Mesenteric fat pad (tissue), 1 donor: ENCODE data around the gene EXOC1. TPM values are rescaled to one million over a fixed set of nuclear protein-coding genes. Genes with fewer than 3 reads are reported as not detected.

Experiments
- DNase-seq: peaks from one replicate; pipeline ENCODE4 v3.0.0-alpha.2; 2020; ENCODE audit warnings: low spot score
- total RNA-seq: library from RNA; stranded (reverse); fragmentation: NEBNext Ultra II Directional; extraction: Animal tissue kit (Norgen Biotek cat#: 25700); gene quantifications from one replicate; pipeline ENCODE4 v1.2.1, GENCODE V29; 2021
- donor health status: DM: yes; HTN: yes; CAD: no.

The EXOC1 gene
- total RNA-seq, 1 donor from 2014 or later, result 35.0 TPM

DNA sequence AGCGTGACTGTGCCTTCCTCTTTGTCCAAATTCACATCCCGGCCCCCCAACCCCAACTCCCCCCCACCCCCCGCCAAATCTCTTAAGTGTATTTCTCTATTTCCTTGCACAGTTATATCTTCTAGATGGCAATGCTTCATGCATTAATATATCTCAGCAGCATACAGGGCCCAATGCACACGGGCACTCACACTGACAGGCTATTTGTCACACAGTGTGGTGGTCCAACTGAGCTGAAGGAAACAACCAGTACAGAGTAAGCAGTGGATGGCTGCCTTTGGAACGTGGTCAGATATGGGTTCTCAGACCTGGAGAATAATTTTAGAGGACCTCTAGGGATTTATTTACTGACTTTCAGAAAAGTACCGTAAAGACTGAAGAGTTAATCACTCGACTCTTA, 681 bp downstream of the EXOC1 start:
- DNase-seq, result no peak

DNA sequence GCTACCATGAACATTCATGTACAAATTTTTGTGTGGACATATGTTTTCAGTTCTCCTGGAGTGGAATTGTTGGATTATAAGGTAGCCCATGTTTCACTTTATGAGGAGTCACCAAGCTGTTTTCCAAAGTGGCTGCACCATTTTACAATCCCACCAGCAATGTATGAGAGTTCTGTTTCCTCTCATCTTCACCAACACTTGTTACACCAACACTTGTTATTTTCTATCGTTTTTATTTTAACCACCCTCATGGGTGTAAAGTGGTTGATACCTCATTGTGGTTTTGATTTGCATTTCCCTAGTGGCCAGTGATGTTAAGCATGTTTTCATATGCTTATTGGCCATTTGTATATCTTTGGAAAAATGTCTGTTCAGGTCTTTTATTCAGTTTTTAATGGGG, 4.1 kb downstream of the EXOC1 start:
- no peak for DNase-seq

DNA sequence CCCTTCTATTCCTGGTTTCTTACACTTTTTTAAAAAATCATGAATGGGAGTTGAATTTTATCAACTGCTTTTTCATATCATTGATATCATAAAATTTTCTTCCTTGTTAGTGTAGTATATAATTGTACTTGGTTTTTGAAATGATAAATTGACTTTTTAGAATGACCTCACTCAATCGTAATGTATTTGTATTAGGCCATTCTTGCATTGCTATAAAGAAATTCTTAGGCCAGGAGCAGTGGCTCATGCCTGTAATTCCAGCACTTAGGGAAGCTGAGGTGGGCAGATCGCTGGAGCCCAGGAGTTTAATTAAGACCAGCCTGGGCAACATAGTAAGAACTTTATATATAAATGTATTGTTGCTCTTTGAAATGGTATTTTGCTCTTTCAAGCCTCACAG, 6.3 kb downstream of the EXOC1 start:
- DNase-seq, result no peak

DNA sequence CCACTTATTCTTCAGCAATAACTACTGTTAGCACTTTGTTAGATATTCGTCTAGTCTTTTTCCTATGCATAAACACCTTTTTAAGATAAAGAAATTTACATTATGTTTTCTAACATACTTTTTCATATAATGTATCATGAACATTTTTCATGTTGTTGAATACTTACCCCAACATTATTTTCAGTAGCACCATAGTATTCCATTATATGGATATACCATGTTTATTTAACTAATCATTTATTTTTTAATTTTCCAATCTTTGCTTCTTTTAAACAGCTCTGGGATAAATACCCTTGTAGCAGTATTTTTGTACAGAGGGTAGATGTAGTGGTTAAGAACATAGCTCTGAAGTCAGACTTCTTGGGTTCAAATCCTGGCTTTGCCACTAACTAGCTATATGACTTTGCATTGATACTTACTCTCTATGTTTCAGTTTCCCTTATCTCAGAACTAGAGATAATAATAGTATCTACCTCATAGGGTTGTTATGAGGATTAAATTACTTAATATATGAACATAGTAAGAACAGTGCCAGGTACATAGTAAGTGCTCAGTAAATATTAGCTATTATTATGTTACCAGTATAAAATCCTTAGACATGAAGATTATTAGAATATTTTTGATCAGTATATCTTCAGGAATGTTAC, 11.3 kb downstream of the EXOC1 start:
- no peak for DNase-seq

DNA sequence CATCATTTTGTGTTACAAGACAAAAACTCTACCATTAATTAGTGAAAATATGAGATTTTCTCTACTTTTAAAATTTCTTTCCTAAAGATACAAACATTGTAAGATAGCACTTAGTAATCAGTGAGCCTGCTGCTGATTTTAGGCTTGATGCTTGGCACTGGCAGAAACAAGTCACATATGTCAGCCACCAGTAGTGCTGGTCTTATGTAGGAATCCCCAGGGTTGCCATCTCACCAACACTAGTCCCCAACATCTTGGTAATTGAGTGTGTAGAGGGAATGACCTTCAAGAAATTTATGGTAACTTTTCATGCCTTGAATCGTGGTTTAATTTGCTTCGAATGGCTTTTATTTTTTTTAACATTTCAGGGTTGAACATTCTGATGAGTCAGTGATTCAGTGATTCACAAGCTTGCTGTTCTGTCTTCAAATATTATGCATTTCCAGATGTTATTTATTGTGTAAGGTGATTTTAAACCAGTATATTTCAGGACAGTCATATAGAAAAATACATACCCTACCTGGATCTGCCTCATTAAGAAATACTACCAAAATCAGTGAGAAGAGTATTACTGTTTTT, 11.9 kb downstream of the EXOC1 start:
- DNase-seq, result no peak

DNA sequence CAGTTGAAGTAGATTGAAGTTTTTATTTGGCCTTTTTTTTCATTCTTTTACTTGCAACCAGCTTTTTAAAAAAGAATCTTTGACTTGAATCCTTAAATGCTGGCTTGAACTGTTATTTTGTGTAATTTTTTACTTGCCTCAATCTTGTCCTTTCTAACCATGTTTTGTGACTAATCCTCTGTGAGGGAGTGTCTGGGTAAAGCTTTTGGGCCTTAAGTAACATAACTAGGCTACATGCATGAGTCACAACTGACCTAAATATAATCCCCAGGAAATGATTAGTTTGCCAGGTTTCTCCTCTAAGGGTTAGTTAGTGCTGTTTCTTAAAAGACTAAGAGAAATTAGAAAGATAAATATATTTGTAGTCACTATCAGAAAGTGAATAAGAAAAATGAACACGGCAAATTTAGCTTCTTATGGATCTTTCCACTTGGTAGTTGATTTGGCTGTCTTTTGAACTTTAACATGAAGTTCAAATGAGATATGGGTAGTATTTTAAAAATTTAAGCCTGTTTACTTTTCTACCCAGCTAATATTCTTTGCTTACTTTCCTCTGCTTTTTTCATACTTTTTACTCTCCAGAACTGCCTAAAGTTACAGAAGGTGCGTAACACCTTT, 13.0 kb downstream of the EXOC1 start:
- DNase-seq, result no peak

DNA sequence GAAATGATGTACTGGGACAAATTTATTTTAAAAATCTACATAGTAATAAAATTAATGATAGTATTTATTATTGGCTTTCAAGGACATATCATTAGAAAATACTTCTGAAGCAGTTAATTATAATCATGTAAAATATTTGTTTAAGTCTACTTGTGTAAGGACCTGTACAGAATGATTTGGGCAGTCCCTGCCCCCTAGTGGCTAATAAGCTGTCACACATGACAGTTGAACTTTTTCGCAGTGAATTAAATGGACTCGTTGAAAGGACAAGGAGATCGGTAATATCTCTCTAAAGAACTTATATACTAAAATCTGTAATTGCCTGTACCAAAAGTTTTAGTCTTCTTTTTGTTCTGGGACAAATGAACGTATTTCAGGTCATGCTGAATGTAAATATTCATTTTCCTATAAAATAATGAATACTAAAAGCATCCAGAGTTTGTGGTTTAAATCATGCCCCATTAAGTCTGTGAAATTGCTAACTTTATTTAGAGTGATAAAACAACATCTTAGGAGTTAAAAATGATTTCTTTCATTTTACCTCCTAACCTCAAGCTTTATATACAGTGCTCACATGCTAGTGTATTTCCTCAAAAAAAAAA, 13.6 kb downstream of the EXOC1 start:
- no peak for DNase-seq

DNA sequence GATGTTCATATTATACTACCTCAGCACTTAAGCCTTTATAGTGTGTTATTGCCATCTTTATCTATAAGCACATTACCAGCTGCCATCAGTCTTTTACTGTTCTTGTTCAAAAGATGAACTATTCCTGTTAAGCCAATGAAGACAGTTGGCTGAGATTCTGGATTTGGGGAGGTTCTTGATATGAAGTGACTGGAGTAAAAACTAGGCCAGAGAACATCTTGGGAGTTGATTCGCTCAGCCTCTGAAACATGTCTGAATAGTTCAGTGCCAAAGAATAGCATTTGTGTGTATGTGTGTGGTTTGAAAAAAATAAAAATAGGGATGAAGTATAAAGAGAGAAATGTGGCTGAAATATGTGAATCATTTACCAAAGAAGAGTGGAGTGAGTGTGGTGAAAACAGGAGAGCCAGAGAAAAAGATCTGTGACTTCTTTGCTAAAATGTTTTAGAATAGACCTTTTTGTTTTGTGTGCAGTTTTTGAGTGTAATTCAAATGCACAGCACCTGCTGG, 15.2 kb downstream of the EXOC1 start:
- DNase-seq, result no peak

DNA sequence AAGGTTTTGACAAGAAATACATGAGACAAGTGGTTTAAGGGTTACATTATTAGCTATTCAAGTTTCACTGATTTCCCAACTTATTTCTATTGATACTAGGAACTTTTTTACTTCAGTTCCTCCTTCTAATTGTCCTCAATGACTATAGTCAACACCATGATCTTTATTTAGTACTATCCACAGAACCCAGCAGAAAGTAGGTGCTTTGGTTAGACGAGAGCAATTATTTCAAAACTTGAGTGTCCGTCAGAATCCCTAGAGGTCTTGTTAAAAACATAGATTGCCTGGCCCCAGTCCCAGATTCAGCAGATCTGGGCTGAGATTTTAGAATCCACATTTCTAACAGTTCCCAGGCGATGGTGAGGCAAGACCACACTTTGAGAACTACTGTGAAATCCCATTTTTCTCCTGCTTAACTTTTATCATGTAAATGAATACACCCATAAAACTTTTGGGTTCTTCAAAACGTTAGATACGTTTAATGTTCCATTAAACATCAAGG, 17.9 kb downstream of the EXOC1 start:
- DNase-seq, result no peak

DNA sequence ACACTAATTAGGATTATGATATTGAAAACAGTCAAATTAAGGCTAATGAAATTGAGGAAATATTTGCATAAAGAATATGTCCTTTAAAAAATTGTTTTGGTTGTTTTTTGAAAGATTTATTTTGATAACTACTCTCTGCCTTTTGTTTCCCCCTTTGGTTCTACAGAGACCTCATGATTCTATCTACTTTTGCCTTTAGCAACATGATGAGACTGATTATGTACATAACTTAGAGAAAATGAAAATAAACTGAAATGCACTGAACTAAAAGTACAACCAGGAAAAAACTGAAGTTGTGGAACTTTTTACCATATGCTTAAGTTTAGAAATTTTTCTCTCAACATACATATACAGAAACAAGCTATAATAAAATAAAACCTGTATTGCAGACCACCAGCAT, 21.4 kb downstream of the EXOC1 start:
- no peak for DNase-seq

DNA sequence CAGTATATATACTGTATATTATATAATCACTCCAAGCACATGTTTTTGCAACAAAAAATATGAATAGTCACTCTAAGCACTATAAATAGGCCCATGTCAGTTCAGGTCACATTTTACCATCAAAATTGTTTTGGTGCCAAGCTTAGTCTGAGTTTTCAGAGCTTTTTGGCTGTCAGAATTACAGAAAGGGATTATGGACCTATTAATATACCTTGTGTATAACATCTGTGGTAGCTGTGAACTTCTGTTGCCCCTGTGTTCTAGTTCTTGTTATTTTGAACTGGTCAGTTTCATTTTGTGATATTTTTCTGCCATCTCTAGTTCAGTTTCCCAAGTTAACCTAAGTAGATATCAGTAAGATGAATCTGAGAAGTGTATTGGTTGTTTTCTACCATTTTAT, 22.9 kb downstream of the EXOC1 start:
- no peak for DNase-seq

DNA sequence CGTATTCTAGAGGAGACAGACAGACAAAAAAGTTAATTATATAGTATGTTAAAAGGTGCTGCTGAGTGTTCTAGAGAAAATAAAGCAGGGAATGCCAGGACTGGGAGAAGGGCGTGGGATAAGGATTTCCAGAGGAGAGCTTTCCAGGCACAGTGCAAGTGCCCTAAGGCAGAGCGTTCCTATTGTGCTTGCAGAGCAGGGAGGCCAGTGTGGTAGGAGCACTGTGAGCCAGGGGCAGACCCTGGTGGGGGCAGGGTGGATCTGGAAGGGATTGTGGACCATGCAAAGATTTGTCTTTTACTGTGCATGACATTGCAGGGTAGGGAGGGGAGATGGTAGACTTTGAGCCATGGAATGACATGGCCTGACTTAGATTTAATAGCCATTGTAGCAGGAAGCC, 25.8 kb downstream of the EXOC1 start:
- no peak for DNase-seq

DNA sequence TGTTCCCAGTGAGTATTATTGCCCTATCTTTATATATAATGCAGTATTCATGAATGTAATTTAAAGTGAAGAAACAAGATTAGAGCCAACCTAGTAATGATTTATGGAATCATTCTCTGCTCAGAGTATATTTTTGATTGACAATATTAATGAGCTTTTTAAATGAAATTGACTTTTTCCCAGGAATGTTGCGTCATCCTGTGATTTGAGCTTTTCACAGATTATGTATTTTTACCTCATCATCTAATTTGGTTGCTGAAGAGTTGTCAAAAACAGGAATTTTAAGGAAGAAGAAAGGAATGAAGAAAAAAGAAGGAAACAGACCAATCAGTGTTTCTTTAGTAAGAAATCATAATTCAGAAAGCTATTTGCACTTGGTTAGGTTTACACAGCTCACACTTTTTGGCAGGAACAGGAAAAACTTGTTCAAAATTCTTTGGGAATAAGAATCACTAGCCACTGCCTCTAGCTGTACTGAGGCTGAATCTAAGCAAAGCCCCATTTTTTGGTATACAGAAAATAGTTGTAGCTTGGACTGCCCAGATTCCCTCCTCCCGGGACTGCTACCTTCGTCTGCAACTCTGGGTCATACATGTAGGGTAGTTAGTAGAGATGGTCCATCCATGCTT, 27.3 kb downstream of the EXOC1 start:
- DNase-seq, result no peak

DNA sequence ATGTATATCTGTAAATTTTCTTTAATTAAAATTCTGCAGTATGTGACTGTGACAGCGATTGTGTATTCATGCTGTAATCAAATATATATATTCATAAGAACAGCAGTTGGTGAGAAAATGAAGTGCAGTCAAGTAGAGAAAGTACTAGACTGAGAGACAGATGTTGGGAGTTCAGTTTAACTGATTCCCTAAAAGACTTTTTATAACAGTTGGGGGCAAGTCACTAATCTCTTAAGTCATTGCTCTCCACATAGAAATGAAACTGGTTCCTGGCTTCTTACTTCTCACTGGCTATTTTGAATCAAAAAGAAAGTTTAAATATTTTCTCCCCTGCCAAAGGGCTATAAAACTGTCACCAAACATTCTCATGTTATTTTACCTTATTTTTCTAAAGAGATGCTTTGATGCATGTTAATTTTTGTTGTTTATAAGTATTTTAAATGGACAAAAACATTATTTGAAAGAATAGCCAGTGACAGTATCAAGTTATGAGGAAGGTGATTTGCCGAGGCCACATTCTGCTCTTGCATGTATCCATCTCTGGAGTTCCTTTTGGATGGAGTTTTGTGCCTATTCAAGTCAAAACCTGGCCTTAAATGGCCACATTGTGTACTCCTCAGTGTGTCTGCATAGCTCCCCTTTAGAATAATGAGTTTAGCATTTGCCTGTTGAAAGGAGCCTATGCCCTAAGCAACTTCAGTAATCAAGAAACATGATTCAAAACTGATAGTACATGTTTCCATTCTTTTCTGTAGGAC, 30.8 kb downstream of the EXOC1 start:
- no peak for DNase-seq

DNA sequence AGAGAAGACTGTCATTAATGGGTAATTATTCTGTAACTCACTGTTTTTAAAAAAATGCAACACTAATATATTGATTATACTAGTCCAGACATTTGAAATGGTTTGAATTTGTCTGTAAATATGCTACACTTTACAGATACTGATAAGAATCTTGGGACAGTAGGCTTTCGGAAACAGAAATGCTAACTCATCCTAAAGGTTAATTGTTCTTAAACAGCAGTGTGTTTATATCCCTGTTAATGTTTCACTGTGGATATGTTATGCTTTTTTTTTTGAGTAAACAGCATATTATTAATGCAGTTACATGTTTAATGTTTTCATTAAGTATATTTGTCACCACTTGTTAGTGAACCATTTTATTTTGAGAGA, 31.4 kb downstream of the EXOC1 start:
- no peak for DNase-seq

DNA sequence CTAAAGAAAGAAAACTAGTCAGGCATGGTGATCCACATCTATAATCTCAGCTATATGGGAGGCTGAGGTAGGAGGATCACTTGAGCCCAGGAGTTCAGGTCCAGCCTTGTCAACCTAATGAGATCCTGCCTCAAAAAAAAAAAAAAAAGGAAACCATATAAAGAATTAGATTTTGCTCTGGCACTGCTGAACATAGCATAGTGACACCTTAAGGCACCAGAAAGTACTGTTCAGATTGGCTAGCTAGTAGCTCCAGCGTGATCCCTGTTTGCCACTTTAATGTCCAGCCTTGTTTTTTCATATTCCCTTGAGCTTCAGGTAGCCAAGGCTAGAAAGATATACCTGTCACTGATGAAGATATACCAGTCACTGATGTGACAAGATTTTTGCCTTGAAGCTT, 34.1 kb downstream of the EXOC1 start:
- no peak for DNase-seq

DNA sequence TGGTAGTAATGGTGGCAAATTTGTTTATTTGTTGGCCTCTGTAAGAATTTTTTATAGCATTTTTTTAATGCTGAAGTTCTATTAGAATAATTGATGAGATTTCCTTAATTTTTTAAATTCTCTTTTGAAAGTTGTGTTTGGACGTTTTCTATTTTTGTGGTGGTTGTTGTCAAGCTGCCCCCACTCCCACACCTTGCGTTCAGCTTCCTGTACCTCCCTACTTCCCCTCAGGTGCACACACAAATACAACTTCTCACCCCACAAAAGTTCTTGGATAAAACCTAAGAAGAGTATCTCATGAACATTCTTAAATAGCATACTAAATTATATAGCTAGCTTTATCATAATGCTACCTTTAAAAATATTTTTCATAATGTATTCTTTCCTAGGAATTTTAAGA, 38.7 kb downstream of the EXOC1 start:
- DNase-seq, result no peak

DNA sequence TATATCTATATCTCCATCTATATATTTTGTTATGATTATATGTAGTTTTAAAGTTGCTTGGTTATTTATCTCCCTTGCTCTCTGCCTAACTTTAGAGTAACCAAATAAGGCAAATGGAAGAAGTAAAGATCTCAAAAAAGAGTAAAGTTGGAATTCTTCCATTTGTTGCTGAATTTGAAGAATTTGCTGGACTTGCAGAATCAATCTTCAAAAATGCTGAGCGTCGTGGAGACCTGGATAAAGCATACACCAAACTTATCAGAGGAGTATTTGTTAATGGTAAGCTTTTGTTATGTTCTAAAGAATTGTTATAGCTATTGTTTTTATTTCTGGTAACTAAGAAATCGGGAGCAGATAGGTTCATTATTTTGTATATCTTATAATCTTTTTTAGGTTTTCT, 43.2 kb downstream of the EXOC1 start:
- no peak for DNase-seq

DNA sequence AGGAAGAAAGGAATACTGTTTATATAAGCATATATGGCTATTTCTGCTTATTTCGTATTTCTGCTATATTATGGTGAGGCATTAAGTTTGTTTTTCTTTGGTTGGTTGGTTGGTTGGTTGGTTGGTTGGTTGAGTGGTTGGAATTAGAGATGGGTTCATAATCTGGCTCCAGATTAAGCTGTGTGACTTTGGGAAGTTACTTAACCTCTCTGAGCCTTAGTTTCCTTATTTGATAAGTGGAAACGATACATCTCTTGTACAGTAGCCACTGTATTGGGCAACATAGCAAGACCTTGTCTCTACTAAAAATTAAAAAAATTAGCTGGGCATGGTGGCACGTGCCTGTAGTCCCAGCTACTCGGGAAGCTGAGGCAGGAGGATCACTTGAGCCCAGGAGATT, 49.2 kb downstream of the EXOC1 start:
- no peak for DNase-seq

DNA sequence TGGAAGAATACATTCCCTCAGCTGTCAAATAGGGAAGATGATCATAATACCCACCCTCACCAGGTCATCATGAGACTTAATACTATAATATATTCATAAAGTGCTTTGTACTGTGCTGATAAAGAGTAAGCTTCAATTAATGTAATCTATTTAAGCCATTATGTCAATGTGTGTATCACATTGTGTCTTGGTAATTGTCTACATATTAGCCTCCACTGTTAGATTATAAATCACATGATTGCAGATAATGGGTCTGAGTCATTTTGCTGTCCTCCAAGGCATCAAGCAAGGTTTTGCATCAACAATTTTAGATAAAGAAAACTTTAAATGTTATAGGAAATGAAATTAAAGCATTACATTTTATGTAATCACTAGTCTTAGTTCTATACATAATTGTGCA, 50.1 kb downstream of the EXOC1 start:
- DNase-seq, result no peak

DNA sequence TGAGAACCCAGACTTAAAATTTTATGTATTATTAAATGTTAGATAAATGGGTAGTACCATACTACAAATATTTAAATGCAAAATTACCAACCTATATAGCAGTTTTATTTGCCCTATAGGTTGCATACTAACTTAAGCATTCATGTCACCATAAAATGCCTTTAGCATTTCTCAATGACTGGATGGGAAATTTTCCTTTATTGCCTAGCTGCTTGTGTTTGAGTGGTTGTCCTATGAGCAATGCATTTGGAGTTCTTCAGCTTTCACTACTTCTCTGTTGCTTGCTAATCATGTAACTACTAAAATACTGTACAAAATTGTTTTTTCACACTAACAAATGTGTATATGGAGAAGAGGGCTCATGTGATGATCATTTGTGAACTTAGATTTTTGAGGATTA, 51.1 kb downstream of the EXOC1 start:
- no peak for DNase-seq
